ENCODE data around the gene STYXL1. TPM values are rescaled to one million over a fixed set of nuclear protein-coding genes. Genes with fewer than 3 reads are reported as not detected.
A peak's percentile ranks its signal among the peaks of the same experiment; 100 is the strongest.
"Not testable (repeated sequence)": the region's sequence is repeated elsewhere in the genome, so short reads cannot be mapped to it uniquely, and the experiment has no call there.

STYXL1 gene
- total RNA-seq, 1 donor from 2014 or later = 38.8 TPM

GRCh38 chr7:76086070-76086469 is 38.3 kb upstream of the STYXL1 start:
- Mint-ChIP-seq H3K27ac (ENCODE audit: unreplicated experiment) (no peak overlapping the region), H3K27me3 (ENCODE audit: low read depth) (peaks cover 14% of the 10 kb centered on the region), H3K36me3 (ENCODE audit: low read depth) (no peaks in the 10 kb centered on the region), H3K4me3 (no peak overlapping the region), H3K9me3 (no peaks in the 10 kb centered on the region), H3K4me1 (no peaks in the 10 kb centered on the region)
- TF ChIP-seq, protein P1, sequence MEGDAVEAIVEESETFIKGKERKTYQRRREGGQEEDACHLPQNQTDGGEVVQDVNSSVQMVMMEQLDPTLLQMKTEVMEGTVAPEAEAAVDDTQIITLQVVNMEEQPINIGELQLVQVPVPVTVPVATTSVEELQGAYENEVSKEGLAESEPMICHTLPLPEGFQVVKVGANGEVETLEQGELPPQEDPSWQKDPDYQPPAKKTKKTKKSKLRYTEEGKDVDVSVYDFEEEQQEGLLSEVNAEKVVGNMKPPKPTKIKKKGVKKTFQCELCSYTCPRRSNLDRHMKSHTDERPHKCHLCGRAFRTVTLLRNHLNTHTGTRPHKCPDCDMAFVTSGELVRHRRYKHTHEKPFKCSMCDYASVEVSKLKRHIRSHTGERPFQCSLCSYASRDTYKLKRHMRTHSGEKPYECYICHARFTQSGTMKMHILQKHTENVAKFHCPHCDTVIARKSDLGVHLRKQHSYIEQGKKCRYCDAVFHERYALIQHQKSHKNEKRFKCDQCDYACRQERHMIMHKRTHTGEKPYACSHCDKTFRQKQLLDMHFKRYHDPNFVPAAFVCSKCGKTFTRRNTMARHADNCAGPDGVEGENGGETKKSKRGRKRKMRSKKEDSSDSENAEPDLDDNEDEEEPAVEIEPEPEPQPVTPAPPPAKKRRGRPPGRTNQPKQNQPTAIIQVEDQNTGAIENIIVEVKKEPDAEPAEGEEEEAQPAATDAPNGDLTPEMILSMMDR (conservative IDR thresholded peaks at IDR 0.05) = no peak
- no peak for DNase-seq (ENCODE audit: low read depth, low spot score)

- not testable (repeated sequence) for DNase-seq (ENCODE audit: low read depth, low spot score); H3K4me1 Mint-ChIP-seq; H3K36me3 Mint-ChIP-seq (ENCODE audit: low read depth); H3K9me3 Mint-ChIP-seq; H3K27ac Mint-ChIP-seq (ENCODE audit: unreplicated experiment); H3K4me3 Mint-ChIP-seq
- peaks cover 14% of the 10 kb centered on the region for H3K27me3 Mint-ChIP-seq (ENCODE audit: low read depth)
Measured at GRCh38 chr7:76084115-76084514, 36.3 kb upstream of the STYXL1 start.

DNA sequence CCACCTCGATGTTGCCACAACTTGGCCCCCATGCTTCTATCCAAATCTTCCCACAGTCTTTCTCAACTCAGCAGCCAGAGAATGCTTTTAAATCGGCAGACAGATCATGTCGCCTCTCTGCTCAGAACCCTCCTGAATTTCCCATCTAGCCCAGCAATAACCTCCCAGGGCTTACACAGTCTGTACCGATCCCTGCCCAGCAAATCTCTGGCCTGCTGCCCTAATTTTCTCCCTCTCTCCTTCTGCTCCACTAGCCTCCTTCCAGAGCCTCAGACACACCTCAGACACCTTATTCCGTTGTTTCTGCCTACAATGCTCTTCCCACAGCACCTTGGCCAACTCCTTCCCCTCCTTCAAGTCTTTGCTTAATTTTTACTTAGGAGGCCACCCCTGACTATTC is 32.4 kb upstream of the STYXL1 start:
- no peaks in the 10 kb centered on the region for H3K9me3 Mint-ChIP-seq
- TF ChIP-seq, protein P1 (conservative IDR thresholded peaks at IDR 0.05) = no peak
- H3K4me3 Mint-ChIP-seq = no peak overlapping the region
- peak overlapping the region; percentile 76 for H3K27ac Mint-ChIP-seq (ENCODE audit: unreplicated experiment)
- DNase-seq (ENCODE audit: low read depth, low spot score) = no peak
- no peaks in the 10 kb centered on the region for H3K4me1 Mint-ChIP-seq
- H3K27me3 Mint-ChIP-seq (ENCODE audit: low read depth) = peaks cover 11% of the 10 kb centered on the region
- H3K36me3 Mint-ChIP-seq (ENCODE audit: low read depth) = no peaks in the 10 kb centered on the region

DNA sequence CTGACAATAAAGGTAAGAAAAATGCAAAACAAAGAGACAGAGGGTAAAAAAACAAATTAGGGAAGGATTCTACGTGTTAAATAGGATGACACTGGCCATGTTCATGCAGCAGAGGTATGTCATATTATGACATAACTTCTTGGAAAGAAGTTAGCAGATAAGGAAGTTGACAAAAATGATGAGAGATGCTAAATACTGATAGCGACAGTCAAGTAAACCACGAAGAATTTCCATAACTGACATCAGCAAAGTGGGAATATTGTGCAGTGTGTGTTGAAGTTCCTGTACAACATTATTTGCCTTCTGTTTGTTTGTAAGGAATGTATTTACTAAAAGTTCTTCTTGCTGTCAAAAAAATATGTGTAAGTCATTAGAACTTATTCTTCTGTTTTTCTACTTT is 29.6 kb upstream of the STYXL1 start:
- H3K9me3 Mint-ChIP-seq = no peaks in the 10 kb centered on the region
- H3K4me1 Mint-ChIP-seq = no peaks in the 10 kb centered on the region
- TF ChIP-seq, protein P1 (conservative IDR thresholded peaks at IDR 0.05) = no peak
- peaks cover 6% of the 10 kb centered on the region for H3K27me3 Mint-ChIP-seq (ENCODE audit: low read depth)
- no peak overlapping the region for H3K27ac Mint-ChIP-seq (ENCODE audit: unreplicated experiment)
- no peaks in the 10 kb centered on the region for H3K36me3 Mint-ChIP-seq (ENCODE audit: low read depth)
- no peak overlapping the region for H3K4me3 Mint-ChIP-seq
- no peak for DNase-seq (ENCODE audit: low read depth, low spot score)

DNA sequence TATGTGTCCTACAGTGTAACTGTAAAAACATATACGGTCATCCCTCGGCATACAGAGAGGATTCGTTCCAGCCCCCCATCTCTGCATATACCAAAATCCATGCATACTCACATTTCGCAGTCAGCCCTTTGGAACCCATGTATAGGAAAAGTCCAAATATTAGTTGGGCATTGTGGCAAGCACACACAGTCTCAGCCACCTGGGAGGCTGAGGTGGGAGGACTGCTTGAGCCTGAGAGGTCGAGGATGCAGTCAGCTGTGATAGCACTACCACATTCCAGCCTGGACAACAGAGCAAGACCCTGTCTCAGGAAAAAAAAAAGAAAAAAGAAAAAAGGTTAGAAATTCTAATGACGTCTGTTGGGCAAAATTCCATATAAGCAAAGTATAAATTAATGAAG is 29.2 kb upstream of the STYXL1 start:
- Mint-ChIP-seq H3K9me3 (no peaks in the 10 kb centered on the region), H3K36me3 (ENCODE audit: low read depth) (no peaks in the 10 kb centered on the region), H3K27me3 (ENCODE audit: low read depth) (peaks cover 6% of the 10 kb centered on the region), H3K4me1 (no peaks in the 10 kb centered on the region), H3K4me3 (no peak overlapping the region), H3K27ac (ENCODE audit: unreplicated experiment) (no peak overlapping the region)
- TF ChIP-seq, protein P1 (conservative IDR thresholded peaks at IDR 0.05) = no peak
- no peak for DNase-seq (ENCODE audit: low read depth, low spot score)

DNA sequence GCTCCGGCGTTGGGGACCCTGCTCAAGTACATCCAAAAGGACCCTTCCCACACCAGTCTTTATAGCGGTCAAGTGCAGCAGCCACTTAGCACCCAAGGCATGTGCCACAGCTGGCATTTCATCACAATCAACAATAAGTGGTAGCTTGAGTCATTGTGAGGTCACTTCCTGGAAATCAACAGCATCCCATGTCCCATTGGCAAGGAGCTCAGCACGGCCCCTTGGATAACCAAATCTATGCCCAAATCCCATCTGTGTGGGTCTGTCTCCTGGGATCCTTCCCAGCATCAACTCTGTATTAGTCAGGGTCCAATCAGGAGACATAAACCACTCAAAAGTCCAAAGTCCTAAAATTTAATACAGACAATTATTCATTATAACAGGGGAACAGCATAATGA is 27.2 kb upstream of the STYXL1 start:
- no peak for DNase-seq (ENCODE audit: low read depth, low spot score)
- TF ChIP-seq, protein P1 (conservative IDR thresholded peaks at IDR 0.05) = no peak
- no peaks in the 10 kb centered on the region for H3K4me1 Mint-ChIP-seq
- no peak overlapping the region for H3K4me3 Mint-ChIP-seq
- H3K36me3 Mint-ChIP-seq (ENCODE audit: low read depth) = no peaks in the 10 kb centered on the region
- no peak overlapping the region for H3K27ac Mint-ChIP-seq (ENCODE audit: unreplicated experiment)
- no peaks in the 10 kb centered on the region for H3K9me3 Mint-ChIP-seq
- peaks cover 1% of the 10 kb centered on the region for H3K27me3 Mint-ChIP-seq (ENCODE audit: low read depth)

All from neural crest cell (in vitro differentiated cells).